ENCODE measurements around the gene CNKSR3. TPM values are rescaled to one million over a fixed set of nuclear protein-coding genes. Genes with fewer than 3 reads are reported as not detected.
A peak's percentile ranks its signal among the peaks of the same experiment; 100 is the strongest.

CNKSR3 gene
- total RNA-seq, 1 donor from 2014 or later = 7.4 TPM

DNA sequence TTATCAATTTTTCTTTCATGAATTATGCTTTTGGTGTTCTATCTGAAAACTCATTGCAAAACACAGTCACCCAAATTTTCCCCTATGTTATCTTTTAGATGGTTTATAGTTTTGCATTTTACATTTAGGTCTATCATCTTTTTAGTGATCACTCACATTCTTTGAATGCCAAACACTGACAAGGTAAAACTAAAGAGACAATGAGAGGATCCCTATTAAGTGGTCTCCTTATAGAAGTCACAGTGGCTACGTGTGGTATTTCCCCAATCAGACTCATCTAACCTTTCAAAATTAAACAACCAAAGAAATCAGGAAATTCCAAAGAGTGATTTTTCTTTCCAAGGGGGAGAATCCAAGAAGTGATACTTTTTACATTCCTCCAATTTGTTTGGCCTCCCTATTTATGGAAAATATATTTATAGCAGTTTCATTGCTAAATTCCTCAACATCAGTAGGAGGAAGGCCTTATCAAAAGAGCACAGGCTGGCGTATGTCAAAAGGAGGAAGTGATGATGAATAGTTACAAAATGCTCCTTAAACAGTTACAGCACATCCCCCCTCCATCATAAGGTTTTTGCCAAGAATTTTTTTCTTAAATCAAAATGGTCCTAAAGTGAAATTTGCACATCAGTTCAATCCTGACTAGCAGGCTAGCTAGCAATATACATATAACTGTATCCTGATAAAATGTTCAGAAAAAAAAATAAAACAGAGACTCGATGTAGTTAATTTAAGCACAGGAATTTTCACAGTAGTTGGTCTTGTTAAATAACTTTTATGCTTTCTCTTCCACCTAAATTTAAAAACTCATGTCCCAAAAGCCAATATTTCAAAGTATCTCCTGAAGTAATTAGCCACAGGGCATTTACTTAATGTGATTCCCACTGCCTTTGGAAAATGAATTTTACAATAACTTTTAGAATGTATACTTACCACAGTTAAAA lies 77.7 kb downstream of the CNKSR3 start:
- Histone ChIP-seq H3K36me3 (peaks cover 0 to 15% of the 10 kb centered on the region in 2 donors), H3K9me3 (no peaks in the 10 kb centered on the region), H3K27ac (no peak overlapping the region), H3K27me3 (no peaks in the 10 kb centered on the region), H3K4me3 (no peak overlapping the region), H3K4me1 (no peaks in the 10 kb centered on the region)
- intact Hi-C loops (cut with DNase I) = no loop called here
- TF ChIP-seq POLR2AphosphoS5 (IDR thresholded peaks at IDR 0.05; ENCODE audit: insufficient read depth in 1 of 2, low read depth in 1 of 2) (peak in 1 of 2 donors; percentile 44), POLR2A (IDR thresholded peaks at IDR 0.05) (no peak)
- no peak for DNase-seq (ENCODE audit: extremely low spot score in 2 of 2)

- Histone ChIP-seq H3K36me3 (peaks cover 0 to 15% of the 10 kb centered on the region in 2 donors), H3K27ac (no peak overlapping the region)
- intact Hi-C loops (cut with DNase I) = no loop called here
These were observed 80.0 kb downstream of the CNKSR3 start for GRCh38 chr6:154430481-154430919.

DNA sequence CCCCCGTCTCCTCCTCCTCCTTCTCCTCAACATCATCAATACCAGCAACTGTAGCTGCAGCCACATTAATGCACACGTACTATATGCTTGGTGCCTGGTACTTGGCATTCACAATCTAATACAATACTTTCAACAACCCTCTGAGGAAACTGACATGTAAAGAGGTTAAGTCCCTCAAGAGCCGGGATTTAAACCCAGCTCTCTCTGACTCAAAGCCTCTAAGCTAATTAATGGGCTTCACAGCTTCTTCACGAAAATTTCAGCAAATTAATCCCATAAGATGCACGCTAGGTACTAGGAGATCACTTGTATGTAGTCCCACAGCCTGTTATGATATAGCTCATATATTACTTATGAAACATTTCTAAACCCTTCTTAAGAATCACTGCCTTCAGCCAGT lies 80.8 kb downstream of the CNKSR3 start:
- Histone ChIP-seq H3K9me3 (no peaks in the 10 kb centered on the region), H3K4me1 (peaks cover 6% of the 10 kb centered on the region), H3K4me3 (no peak overlapping the region), H3K27ac (no peak overlapping the region), H3K27me3 (no peaks in the 10 kb centered on the region), H3K36me3 (peaks cover 0 to 15% of the 10 kb centered on the region in 2 donors)
- DNase-seq (ENCODE audit: extremely low spot score in 2 of 2) = no peak
- TF ChIP-seq POLR2A (IDR thresholded peaks at IDR 0.05) (no peak), POLR2AphosphoS5 (IDR thresholded peaks at IDR 0.05; ENCODE audit: insufficient read depth in 1 of 2, low read depth in 1 of 2) (no peak), CTCF (IDR thresholded peaks at IDR 0.05) (no peak)
- intact Hi-C loops (cut with DNase I) = no loop called here

More at GRCh38 chr6:154430481-154430919, 80.0 kb downstream of the CNKSR3 start:
- TF ChIP-seq CTCF (IDR thresholded peaks at IDR 0.05) (no peak), POLR2AphosphoS5 (IDR thresholded peaks at IDR 0.05; ENCODE audit: insufficient read depth in 1 of 2, low read depth in 1 of 2) (no peak), POLR2A (IDR thresholded peaks at IDR 0.05) (no peak)
- peaks cover 6% of the 10 kb centered on the region for H3K4me1 ChIP-seq
- no peak for DNase-seq (ENCODE audit: extremely low spot score in 2 of 2)
- H3K27me3 ChIP-seq = no peaks in the 10 kb centered on the region
- no peak overlapping the region for H3K4me3 ChIP-seq
- no peaks in the 10 kb centered on the region for H3K9me3 ChIP-seq

GRCh38 chr6:154428897-154429296 lies 81.6 kb downstream of the CNKSR3 start:
- TF ChIP-seq POLR2AphosphoS5 (IDR thresholded peaks at IDR 0.05; ENCODE audit: insufficient read depth in 1 of 2, low read depth in 1 of 2) = no peak
- Histone ChIP-seq H3K4me1 (peaks cover 6% of the 10 kb centered on the region), H3K36me3 (peaks cover 0 to 15% of the 10 kb centered on the region in 2 donors), H3K27me3 (no peaks in the 10 kb centered on the region), H3K9me3 (no peaks in the 10 kb centered on the region), H3K27ac (no peak overlapping the region), H3K4me3 (no peak overlapping the region)
- DNase-seq (ENCODE audit: extremely low spot score in 2 of 2) = no peak
- intact Hi-C loops (cut with DNase I) = no loop called here

GRCh38 chr6:154427446-154427845 lies 83.0 kb downstream of the CNKSR3 start:
- no peaks in the 10 kb centered on the region for H3K9me3 ChIP-seq
- intact Hi-C loops (cut with DNase I) = no loop called here
- H3K27ac ChIP-seq = no peak overlapping the region
- peaks cover 0 to 18% of the 10 kb centered on the region in 2 donors for H3K36me3 ChIP-seq
- no peak overlapping the region for H3K4me3 ChIP-seq
- no peaks in the 10 kb centered on the region for H3K27me3 ChIP-seq
- TF ChIP-seq POLR2AphosphoS5 (IDR thresholded peaks at IDR 0.05; ENCODE audit: insufficient read depth in 1 of 2, low read depth in 1 of 2) (no peak), POLR2A (IDR thresholded peaks at IDR 0.05) (no peak), CTCF (IDR thresholded peaks at IDR 0.05) (no peak)
- no peak for DNase-seq (ENCODE audit: extremely low spot score in 2 of 2)
- H3K4me1 ChIP-seq = peaks cover 6% of the 10 kb centered on the region

GRCh38 chr6:154426997-154427396 lies 83.5 kb downstream of the CNKSR3 start:
- no peaks in the 10 kb centered on the region for H3K9me3 ChIP-seq
- intact Hi-C loops (cut with DNase I) = no loop called here
- no peak overlapping the region for H3K27ac ChIP-seq
- H3K4me3 ChIP-seq = no peak overlapping the region
- H3K27me3 ChIP-seq = no peaks in the 10 kb centered on the region
- no peak for DNase-seq (ENCODE audit: extremely low spot score in 2 of 2)
- TF ChIP-seq CTCF (IDR thresholded peaks at IDR 0.05) = no peak
- TF ChIP-seq POLR2A (IDR thresholded peaks at IDR 0.05) = no peak
- no peak for TF ChIP-seq POLR2AphosphoS5 (IDR thresholded peaks at IDR 0.05; ENCODE audit: insufficient read depth in 1 of 2, low read depth in 1 of 2)
- peaks cover 0 to 17% of the 10 kb centered on the region in 2 donors for H3K36me3 ChIP-seq
- H3K4me1 ChIP-seq = peaks cover 6% of the 10 kb centered on the region
